SK-N-SH (cell line): ENCODE measurements around the gene CD96. TPM values are rescaled to one million over a fixed set of nuclear protein-coding genes. Genes with fewer than 3 reads are reported as not detected.

ENCODE experiments used
- CTCF ChIA-PET: fragments of 300-600, 350-600 bp; formaldehyde crosslinking; extraction: SDS; loops from one replicate; lab custom pipeline; 2021; lab: Yijun Ruan, JAX
- POLR2A ChIA-PET: fragments of 350-600 bp; sonication (Branson Sonifier 250); formaldehyde crosslinking; extraction: SDS; loops from one replicate; lab custom pipeline; 2020; ENCODE audit warnings: antibody characterized with exemption, inconsistent platforms; lab: Yijun Ruan, JAX
- DNase-seq: peaks from one replicate; pipeline ENCODE4 v3.0.0; 2012
- H2AFZ ChIP-seq: fragments of 200-600 bp; sonication (generic); 2 replicates; pipeline ENCODE4 v1.8.1; 2016; ENCODE audit warnings: antibody characterized with exemption, mild to moderate bottlenecking, low read depth
- H3F3A ChIP-seq: fragments of 200-600 bp; sonication (generic); replicated peaks from 2 replicates; pipeline ENCODE3; 2016; ENCODE audit warnings: antibody characterized with exemption, mild to moderate bottlenecking; ENCODE audit not compliant: insufficient read depth
- H3K27ac ChIP-seq, 2 experiments: fragments of 200-500 bp in 1 of 2; fragments of 200-600 bp in 1 of 2; sonication (Bioruptor generic) in 1 of 2; sonication (generic), shearing (Covaris generic) in 1 of 2; 2 replicates each; pipeline versions ENCODE4 v1.5.1 to v1.6.1; 2014 to 2016; ENCODE audit warnings: low read depth in 2 of 2, inconsistent platforms in 1 of 2, low read length in 1 of 2, mild to moderate bottlenecking in 1 of 2, mixed read lengths in 1 of 2
- H3K27me3 ChIP-seq: fragments of 200-600 bp; sonication (generic), shearing (Covaris generic); 2 replicates; pipeline ENCODE4 v1.6.1; 2016; ENCODE audit warnings: mixed run types; ENCODE audit not compliant: insufficient read depth
- H3K36me3 ChIP-seq, 2 experiments: fragments of 200-500 bp in 1 of 2; fragments of 200-600 bp in 1 of 2; sonication (Bioruptor generic) in 1 of 2; sonication (generic) in 1 of 2; replicated peaks in 1 of 2; 2 replicates each; pipeline versions ENCODE3 to v1.5.1; 2014 to 2016; ENCODE audit warnings: low read length in 1 of 2, mild to moderate bottlenecking in 1 of 2; ENCODE audit not compliant: insufficient read depth in 2 of 2, control insufficient read depth in 1 of 2
- H3K4me1 ChIP-seq, 2 experiments: fragments of 200-500 bp in 1 of 2; fragments of 200-600 bp in 1 of 2; sonication (Bioruptor generic) in 1 of 2; sonication (generic), shearing (Covaris generic) in 1 of 2; 2 replicates each; pipeline versions ENCODE4 v1.5.1 to v1.6.1; 2014 to 2016; ENCODE audit warnings: low read depth in 1 of 2, low read length in 1 of 2, mixed run types in 1 of 2; ENCODE audit not compliant: insufficient read depth in 2 of 2, control insufficient read depth in 1 of 2
- H3K4me2 ChIP-seq: fragments of 200-600 bp; sonication (generic), shearing (Covaris generic); 2 replicates; pipeline ENCODE4 v1.6.1; 2017; ENCODE audit warnings: mixed run types
- H3K4me3 ChIP-seq, 2 experiments: fragments of 200-500 bp in 1 of 2; fragments of 200-600 bp in 1 of 2; sonication (Bioruptor generic) in 1 of 2; sonication (generic), shearing (Covaris generic) in 1 of 2; 2 replicates each; pipeline versions ENCODE4 v1.5.1 to v1.8.1; 2014 to 2016; ENCODE audit warnings: low read depth in 2 of 2, inconsistent platforms in 1 of 2, low read length in 1 of 2, mild to moderate bottlenecking in 1 of 2, mixed read lengths in 1 of 2, moderate library complexity in 1 of 2
- H3K79me2 ChIP-seq: fragments of 200-600 bp; sonication (generic); 2 replicates; pipeline ENCODE4 v1.8.1; 2017; ENCODE audit warnings: mild to moderate bottlenecking; ENCODE audit not compliant: insufficient read depth
- H3K9ac ChIP-seq: fragments of 200-600 bp; sonication (generic); 2 replicates; pipeline ENCODE4 v1.6.1; 2017; ENCODE audit warnings: mixed run types
- H3K9me2 ChIP-seq: fragments of 200-600 bp; sonication (generic); 2 replicates; pipeline ENCODE4 v1.6.1; 2017; ENCODE audit warnings: mixed run types
- H3K9me3 ChIP-seq: fragments of 200-600 bp; sonication (generic); 2 replicates; pipeline ENCODE4 v1.6.1; 2017; ENCODE audit warnings: mixed run types, mild to moderate bottlenecking, moderate library complexity
- H4K20me1 ChIP-seq: fragments of 200-600 bp; sonication (generic); 2 replicates; pipeline ENCODE4 v1.6.1; 2017; ENCODE audit warnings: mild to moderate bottlenecking, mixed run types; ENCODE audit not compliant: insufficient read depth
- ELF1 ChIP-seq: IDR thresholded peaks from 2 replicates; pipeline ENCODE4 v1.4.0; 2012
- EP300 ChIP-seq, 2 experiments: IDR thresholded peaks; 2 replicates each; pipeline versions ENCODE4 v1.4.0 to v1.6.1; 2012; ENCODE audit warnings: borderline replicate concordance in 1 of 2, low read depth in 1 of 2, low read length in 1 of 2
- FOSL2 ChIP-seq: IDR thresholded peaks from 2 replicates; pipeline ENCODE4 v1.4.0; 2012; ENCODE audit warnings: low read depth, mild to moderate bottlenecking, moderate library complexity, borderline replicate concordance
- FOXJ3 ChIP-seq: sonication (generic); formaldehyde crosslinking; IDR thresholded peaks from 2 replicates; pipeline ENCODE4 v1.5.1; 2020; ENCODE audit warnings: mild to moderate bottlenecking, missing genetic modification reagents
- FOXM1 ChIP-seq: IDR thresholded peaks from 2 replicates; pipeline ENCODE4 v1.4.0; 2012; ENCODE audit warnings: low read depth, mild to moderate bottlenecking
- NFIC ChIP-seq: IDR thresholded peaks from 2 replicates; pipeline ENCODE4 v1.4.0; 2012; ENCODE audit warnings: borderline replicate concordance
- POLR2AphosphoS5 ChIP-seq: IDR thresholded peaks from 2 replicates; pipeline ENCODE4 v1.6.1; 2012; ENCODE audit warnings: low read depth, low read length
- RAD21 ChIP-seq: IDR thresholded peaks from 2 replicates; pipeline ENCODE4 v1.6.1; 2012; ENCODE audit warnings: mild to moderate bottlenecking, low read length
- RXRA ChIP-seq: IDR thresholded peaks from 2 replicates; pipeline ENCODE4 v1.4.0; 2012; ENCODE audit warnings: low read depth, mild to moderate bottlenecking, borderline replicate concordance
- SMC3 ChIP-seq: IDR thresholded peaks from 2 replicates; pipeline ENCODE4 v1.6.1; 2012; ENCODE audit warnings: low read depth, low read length, improper control_type of control experiment
- TCF12 ChIP-seq: IDR thresholded peaks from 2 replicates; pipeline ENCODE4 v1.4.0; 2012
- TEAD4 ChIP-seq: IDR thresholded peaks from 2 replicates; pipeline ENCODE4 v1.4.0; 2012; ENCODE audit warnings: mild to moderate bottlenecking, borderline replicate concordance; ENCODE audit not compliant: insufficient read depth
- WGBS: methylation state at CpG from one replicate; pipeline ENCODE4 v1.1.6; 2017; ENCODE audit warnings: low lambda C conversion rate; 5-methylcytosine and 5-hydroxymethylcytosine counted together
- polyA plus RNA-seq, 3 experiments: library from polyadenylated mRNA; depleted of rRNA; stranded (reverse); fragments of >200 nt; gene quantifications; 2 replicates each; pipeline ENCODE4 v1.2.3, GENCODE V29; 2012
- TF ChIP-seq, protein P1 (sequence below): fragments of 150-350 bp; IDR thresholded peaks from 2 replicates; pipeline ENCODE4 v1.6.1; 2017; ENCODE audit warnings: antibody characterized with exemption, low read length, low read depth, borderline replicate concordance
- TF ChIP-seq, protein P2 (sequence below): fragments of 200-600 bp; sonication (generic); IDR thresholded peaks from 2 replicates; pipeline ENCODE4 v1.6.1; 2017; ENCODE audit warnings: antibody characterized with exemption, mild to moderate bottlenecking, moderate library complexity
- TF ChIP-seq, protein P3 (sequence below): fragments of 150-350 bp; IDR thresholded peaks from 2 replicates; pipeline ENCODE4 v1.6.1; 2016; ENCODE audit warnings: mild to moderate bottlenecking, low read depth, low read length
- TF ChIP-seq, protein P4 (sequence below): IDR thresholded peaks from 2 replicates; pipeline ENCODE4 v1.4.0; 2012; ENCODE audit warnings: low read depth, borderline replicate concordance

CD96 gene
- polyA plus RNA-seq, 1 of the 3 experiments (the other 2 are of a cell fraction), result 0.02 TPM

DNA sequence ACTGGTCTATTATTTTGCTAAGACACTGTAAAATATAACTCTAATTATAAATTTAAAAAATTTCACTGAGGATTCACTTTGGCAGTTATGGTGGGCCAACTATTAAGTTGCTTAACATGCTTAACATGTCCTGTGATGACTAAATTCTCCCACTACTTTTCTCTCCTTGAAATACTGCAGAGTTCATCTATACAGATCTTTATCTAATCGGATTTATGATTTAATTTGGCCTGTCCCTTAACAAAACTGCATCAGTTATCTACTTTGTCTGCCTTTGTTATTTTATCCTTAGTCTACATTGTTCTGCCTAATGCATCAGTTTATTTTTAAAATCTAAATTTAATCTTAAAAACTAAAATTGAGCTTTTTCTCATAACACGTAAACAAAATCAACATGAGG is 26.4 kb downstream of the CD96 start (continued):
- no peak for TF ChIP-seq FOXJ3 (CRISPR knock-in tag)
- TF ChIP-seq, protein P1, sequence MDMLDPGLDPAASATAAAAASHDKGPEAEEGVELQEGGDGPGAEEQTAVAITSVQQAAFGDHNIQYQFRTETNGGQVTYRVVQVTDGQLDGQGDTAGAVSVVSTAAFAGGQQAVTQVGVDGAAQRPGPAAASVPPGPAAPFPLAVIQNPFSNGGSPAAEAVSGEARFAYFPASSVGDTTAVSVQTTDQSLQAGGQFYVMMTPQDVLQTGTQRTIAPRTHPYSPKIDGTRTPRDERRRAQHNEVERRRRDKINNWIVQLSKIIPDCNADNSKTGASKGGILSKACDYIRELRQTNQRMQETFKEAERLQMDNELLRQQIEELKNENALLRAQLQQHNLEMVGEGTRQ, result no peak
- TF ChIP-seq TCF12, result peak; percentile 72
- peak; percentile 58 to 60; a peak in 3 of 4 replicates for TF ChIP-seq EP300 (IDR thresholded peaks at IDR 0.05; ENCODE audit: borderline replicate concordance in 1 of 2, low read depth in 1 of 2, low read length in 1 of 2)
- peak; percentile 42; the same call in 1 of the 2 replicates for TF ChIP-seq TEAD4
- TF ChIP-seq, protein P2, sequence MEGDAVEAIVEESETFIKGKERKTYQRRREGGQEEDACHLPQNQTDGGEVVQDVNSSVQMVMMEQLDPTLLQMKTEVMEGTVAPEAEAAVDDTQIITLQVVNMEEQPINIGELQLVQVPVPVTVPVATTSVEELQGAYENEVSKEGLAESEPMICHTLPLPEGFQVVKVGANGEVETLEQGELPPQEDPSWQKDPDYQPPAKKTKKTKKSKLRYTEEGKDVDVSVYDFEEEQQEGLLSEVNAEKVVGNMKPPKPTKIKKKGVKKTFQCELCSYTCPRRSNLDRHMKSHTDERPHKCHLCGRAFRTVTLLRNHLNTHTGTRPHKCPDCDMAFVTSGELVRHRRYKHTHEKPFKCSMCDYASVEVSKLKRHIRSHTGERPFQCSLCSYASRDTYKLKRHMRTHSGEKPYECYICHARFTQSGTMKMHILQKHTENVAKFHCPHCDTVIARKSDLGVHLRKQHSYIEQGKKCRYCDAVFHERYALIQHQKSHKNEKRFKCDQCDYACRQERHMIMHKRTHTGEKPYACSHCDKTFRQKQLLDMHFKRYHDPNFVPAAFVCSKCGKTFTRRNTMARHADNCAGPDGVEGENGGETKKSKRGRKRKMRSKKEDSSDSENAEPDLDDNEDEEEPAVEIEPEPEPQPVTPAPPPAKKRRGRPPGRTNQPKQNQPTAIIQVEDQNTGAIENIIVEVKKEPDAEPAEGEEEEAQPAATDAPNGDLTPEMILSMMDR, result no peak

DNA sequence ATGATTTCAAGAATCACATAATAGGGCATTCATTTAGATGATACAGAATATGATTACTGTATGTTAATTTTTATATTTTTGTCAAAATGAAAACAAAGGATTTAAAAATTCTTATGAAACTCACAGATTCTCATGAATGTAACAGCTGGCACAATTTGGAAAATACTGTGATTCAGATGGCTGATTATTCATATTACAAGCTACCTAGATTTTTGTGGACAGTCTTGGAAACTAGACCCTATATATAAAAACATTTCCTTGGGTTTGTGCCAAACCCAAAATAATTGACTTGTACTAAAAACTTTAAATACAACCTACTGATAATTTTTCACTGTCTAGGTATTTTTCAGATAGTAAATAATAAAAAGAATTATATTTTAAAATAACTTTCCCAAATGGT is 26.9 kb downstream of the CD96 start:
- Histone ChIP-seq H3K9ac (no peak overlapping the region), H3F3A (peaks cover 7% of the 10 kb centered on the region), H3K4me3 (no peak overlapping the region), H4K20me1 (no peaks in the 10 kb centered on the region), H3K9me2 (no peaks in the 10 kb centered on the region), H3K4me1 (peaks cover 3 to 13% of the 10 kb centered on the region in 2 experiments; a peak in 2 of 4 replicates), H3K4me2 (no peak overlapping the region), H3K9me3 (no peaks in the 10 kb centered on the region; the same call in 1 of the 2 replicates), H3K27ac (no peak overlapping the region), H3K27me3 (no peaks in the 10 kb centered on the region), H2AFZ (no peak overlapping the region; the same call in 1 of the 2 replicates), H3K79me2 (no peaks in the 10 kb centered on the region), H3K36me3 (no peaks in the 10 kb centered on the region)
- ChIA-PET CTCF (interaction anchor here (0.8 to 1.3 kb wide), 3 partner anchors 9 to 42 kb away, joined by 3 read pairs; no protein-coding TSS in a partner anchor), POLR2A (no interaction called here)
- DNase-seq, result no peak
- TF ChIP-seq FOSL2 (no peak), NFIC (peak; percentile 10; the same call in 1 of the 2 replicates), RAD21 (no peak), SMC3 (no peak)

DNA sequence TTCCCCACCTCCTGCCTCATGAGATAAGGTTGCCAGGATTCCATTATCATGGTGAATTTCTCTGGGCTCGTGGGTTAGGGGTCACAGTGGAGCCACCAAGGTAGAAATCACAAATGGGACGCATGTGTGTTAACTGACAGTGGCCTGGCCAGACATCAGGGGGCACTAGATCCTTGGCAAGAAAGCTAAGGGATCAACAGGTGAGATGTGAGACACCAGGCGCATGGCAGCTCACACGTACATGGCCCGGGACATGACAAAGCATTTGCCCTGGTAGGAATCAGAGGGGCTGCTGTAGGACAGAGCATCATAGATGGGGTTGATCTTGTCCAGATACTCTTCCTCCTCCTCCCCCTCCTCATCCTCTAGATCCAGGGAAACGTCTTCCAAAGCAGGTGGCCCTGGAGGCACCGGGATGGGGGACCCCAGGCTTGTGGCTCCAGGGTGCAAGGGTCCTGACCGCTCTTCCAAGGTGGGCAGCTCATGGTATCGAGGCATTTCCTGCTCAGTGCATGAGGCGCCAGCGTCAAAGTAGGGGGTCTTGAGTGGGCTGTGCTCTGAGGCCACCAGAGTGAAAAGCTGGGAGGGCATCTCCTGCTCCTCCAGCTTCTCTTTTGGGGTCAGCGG is 28.5 kb downstream of the CD96 start:
- Histone ChIP-seq H3K27ac (no peak overlapping the region), H3K9me2 (no peaks in the 10 kb centered on the region), H3K4me2 (no peak overlapping the region), H3K36me3 (no peaks in the 10 kb centered on the region), H3K9me3 (no peaks in the 10 kb centered on the region), H3K9ac (no peak overlapping the region), H3K79me2 (no peaks in the 10 kb centered on the region), H2AFZ (no peak overlapping the region), H3F3A (peaks cover 7% of the 10 kb centered on the region), H4K20me1 (no peaks in the 10 kb centered on the region), H3K4me3 (no peak overlapping the region), H3K27me3 (no peaks in the 10 kb centered on the region), H3K4me1 (peaks cover 3 to 13% of the 10 kb centered on the region in 2 experiments; a peak in 2 of 4 replicates)
- 94% methylated on average over 7 of the region's 12 CpGs for WGBS
- DNase-seq, result no peak
- ChIA-PET CTCF (interaction anchor here (0.6 kb wide), 1 partner anchor 70 kb away, joined by 4 read pairs; no protein-coding TSS in a partner anchor), POLR2A (no interaction called here)
- no peak for TF ChIP-seq NFIC
- TF ChIP-seq, protein P3, sequence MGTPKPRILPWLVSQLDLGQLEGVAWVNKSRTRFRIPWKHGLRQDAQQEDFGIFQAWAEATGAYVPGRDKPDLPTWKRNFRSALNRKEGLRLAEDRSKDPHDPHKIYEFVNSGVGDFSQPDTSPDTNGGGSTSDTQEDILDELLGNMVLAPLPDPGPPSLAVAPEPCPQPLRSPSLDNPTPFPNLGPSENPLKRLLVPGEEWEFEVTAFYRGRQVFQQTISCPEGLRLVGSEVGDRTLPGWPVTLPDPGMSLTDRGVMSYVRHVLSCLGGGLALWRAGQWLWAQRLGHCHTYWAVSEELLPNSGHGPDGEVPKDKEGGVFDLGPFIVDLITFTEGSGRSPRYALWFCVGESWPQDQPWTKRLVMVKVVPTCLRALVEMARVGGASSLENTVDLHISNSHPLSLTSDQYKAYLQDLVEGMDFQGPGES, result no peak
- TF ChIP-seq, protein P4, sequence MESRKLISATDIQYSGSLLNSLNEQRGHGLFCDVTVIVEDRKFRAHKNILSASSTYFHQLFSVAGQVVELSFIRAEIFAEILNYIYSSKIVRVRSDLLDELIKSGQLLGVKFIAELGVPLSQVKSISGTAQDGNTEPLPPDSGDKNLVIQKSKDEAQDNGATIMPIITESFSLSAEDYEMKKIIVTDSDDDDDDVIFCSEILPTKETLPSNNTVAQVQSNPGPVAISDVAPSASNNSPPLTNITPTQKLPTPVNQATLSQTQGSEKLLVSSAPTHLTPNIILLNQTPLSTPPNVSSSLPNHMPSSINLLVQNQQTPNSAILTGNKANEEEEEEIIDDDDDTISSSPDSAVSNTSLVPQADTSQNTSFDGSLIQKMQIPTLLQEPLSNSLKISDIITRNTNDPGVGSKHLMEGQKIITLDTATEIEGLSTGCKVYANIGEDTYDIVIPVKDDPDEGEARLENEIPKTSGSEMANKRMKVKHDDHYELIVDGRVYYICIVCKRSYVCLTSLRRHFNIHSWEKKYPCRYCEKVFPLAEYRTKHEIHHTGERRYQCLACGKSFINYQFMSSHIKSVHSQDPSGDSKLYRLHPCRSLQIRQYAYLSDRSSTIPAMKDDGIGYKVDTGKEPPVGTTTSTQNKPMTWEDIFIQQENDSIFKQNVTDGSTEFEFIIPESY, result no peak
- no peak for TF ChIP-seq POLR2AphosphoS5
- TF ChIP-seq ELF1, result no peak
- TF ChIP-seq EP300 (IDR thresholded peaks at IDR 0.05; ENCODE audit: borderline replicate concordance in 1 of 2, low read depth in 1 of 2, low read length in 1 of 2), result no peak
- TF ChIP-seq, protein P2, result no peak
- TF ChIP-seq RXRA, result no peak
- no peak for TF ChIP-seq FOXM1
- no peak for TF ChIP-seq FOXJ3 (CRISPR knock-in tag)
